HG02623 (cell line): ENCODE results near the gene GDPD3.

Source experiments
- ATAC-seq: cut with Tn5 transposase; IDR thresholded peaks from one replicate; pipeline ENCODE4 v1.9.1; 2021; ENCODE audit warnings: moderate library complexity; ENCODE audit not compliant: unreplicated experiment

Gene GDPD3

GRCh38 chr16:30060836-30061554 lies 52.3 kb downstream of the GDPD3 start:
- ATAC-seq, result no peak

- ATAC-seq, result no peak
Measured at GRCh38 chr16:30060346-30060745, 53.0 kb downstream of the GDPD3 start.

- no peak for ATAC-seq
Measured at GRCh38 chr16:30054959-30055553, 58.3 kb downstream of the GDPD3 start.
